HG03025 (cell line): ENCODE results near the gene TBC1D22A.

ENCODE experiments used
- ATAC-seq: cut with Tn5 transposase; IDR thresholded peaks from one replicate; pipeline ENCODE4 v1.9.1; 2021; ENCODE audit warnings: mild to moderate bottlenecking, moderate library complexity; ENCODE audit not compliant: unreplicated experiment, low FRiP score

The TBC1D22A gene

GRCh38 chr22:46736705-46737104 lies 25.7 kb upstream of the TBC1D22A start:
- no peak for ATAC-seq

- peak; percentile 29 for ATAC-seq
These were observed 25.1 kb upstream of the TBC1D22A start for GRCh38 chr22:46737105-46737975.

DNA sequence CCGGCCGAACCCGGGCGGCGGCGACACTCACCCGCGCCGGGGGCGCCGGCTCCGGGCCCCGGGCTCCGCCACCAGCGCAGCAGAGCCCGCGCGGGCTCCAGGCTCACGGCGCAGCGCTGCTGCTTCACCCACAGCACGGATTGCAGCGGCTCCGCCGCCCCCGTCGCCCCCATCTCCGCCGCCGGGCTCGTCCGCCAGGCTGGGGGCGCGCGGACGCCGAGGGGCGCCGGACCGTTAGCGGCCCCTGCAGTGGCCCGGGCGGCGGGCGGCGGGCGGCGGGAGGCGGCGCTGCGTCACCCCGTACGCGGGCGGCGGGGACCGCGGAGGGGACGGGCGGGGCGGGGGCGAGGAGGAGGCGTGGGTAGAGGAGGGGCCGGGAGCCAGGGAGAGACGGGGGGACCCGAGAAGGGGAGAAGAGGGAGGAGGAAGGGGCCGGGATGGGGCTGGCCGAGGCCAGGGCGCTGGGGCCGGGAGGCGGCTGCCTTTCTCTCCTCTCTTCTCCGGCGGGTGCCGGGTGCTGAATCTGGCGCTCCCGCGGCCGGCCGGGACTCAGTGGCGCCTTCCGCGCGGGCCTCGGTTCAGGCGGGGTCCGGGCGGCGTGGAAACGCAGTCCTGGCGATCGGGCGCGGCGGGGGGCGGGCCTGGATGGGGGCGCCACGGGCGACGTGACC lies 24.3 kb upstream of the TBC1D22A start, which contains the start of gene CERK:
TSS of gene CERK (minus strand) at position 277 of the 671 bp plus-strand sequence. CDS start at position 173, 104 bp downstream.
- peak; percentile 30 for ATAC-seq

DNA sequence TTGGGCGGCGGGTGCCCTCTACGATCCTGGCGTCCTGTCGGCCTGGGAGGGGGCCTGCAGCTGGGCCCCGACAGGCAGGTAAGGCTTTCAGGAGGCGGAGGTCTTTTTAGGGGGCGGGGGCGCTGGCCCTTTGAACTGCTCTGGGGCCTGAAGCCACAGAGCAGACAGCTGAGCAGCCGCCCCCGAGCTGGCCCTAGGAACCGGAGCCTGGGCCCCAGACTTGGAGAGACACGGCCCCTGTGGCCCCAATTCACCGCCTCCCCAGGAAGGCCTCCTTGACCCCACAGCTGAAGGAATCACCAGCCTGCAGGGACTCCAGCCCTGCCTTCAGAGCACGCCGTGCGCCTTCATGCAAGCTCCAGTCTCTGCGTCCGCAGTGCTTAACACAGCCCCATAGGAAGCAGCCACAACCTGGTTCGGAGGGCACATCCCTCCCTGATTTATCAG lies 23.8 kb upstream of the TBC1D22A start:
- no peak for ATAC-seq

DNA sequence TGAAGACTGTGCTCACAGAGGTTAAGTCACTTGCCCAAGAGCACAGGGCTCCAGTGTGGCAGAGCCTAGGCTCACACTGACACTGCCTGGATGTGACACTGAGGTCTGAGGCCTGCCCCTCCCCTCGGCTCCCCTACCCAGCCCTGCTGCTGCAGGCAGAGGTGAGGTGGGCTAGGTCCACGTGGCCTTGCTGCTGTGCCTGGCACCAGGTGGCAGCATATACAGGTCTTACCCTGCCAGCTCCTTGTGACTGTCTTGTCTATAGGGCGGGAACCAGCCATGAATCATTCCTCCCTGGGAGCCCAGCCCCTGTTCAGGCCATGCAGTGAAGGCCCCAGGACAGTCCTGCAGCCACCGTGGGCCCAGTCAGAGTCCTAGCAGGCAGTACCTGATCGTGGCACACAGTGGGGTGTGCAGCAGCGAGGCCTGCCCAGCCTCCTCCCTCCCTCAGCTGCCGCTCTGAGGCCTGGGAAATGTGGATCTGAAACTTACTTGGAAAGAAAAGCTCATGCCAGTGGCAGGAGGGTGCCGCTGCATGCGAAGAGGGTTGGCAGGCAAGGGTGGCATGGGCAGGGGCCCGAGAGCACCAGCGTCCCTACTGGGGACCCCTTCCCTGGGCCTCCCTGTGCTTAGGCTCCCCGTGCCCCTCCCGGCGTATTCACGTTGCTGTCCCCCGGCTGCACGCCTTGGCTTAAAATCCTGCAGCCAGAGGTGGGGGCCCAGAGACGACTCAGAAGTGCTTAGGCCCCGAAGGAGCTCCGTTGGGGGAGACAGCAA lies 23.2 kb upstream of the TBC1D22A start:
- ATAC-seq = no peak

DNA sequence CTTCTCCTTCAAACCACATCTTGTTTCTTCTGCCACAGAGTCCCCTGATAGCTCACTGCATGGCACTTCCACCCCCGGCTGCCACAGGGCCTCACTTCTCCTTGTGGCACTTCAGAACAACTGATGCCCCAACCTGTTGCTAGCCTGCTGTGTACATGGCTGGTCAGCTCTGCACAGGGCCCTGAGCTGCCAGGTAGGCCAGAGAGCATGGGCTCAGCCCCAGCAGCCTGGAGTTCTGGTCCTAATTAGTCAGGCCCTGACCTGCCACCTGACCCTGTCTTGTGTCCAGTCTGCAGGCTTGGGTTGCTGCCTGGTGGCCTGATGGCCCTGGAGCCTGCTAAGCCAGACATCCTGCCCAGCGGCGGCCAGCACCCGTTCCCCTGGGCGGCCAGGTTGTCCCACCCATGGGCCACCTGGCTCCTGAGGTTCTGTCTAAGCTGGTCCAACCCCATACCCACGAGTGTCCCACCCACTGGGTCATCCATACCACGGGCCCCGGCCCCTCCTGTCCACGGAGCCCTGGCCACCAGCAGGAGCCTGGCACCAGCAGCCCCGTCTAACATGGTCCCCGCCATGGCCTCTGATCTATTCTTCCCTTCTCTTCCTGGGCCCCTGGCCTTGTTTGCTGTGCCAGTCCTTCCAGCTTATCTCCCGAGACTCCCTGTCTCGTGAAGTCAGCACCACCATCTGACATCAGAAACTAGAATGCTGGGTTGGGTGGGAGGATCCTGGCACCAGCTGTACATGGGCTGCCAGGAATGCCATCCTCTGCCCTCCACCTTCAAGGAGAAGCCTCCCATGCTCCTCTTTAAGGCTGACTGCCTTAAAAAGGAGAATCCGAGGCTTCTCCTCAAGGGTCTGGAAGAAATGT lies 21.3 kb upstream of the TBC1D22A start:
- no peak for ATAC-seq

DNA sequence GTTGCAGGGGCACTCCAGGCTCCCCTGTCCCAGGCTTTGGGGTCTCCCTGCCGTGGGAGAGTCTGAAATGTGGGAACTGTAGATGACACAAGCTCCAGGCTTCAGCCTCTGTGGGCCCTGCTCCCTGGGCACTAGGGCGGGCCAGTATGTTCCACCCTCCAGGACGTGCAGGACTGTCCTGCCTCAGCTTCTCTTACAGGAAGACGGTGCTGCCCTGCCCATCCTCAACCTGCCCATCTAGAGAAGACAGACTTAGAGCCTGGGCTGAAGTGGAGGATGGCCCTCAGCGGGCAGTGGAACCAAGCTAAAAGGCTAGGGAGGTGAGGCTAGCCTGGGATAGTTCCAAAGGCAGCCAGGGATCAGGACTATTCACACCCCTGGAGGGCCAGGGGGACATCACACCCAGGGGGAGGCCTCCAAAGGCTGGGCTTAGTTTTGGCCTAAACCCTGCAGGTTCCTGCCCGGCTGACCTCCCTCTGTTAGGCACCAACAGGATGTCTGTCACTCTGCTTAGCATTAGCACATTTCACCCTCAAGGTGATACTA lies 20.4 kb upstream of the TBC1D22A start:
- ATAC-seq = no peak

DNA sequence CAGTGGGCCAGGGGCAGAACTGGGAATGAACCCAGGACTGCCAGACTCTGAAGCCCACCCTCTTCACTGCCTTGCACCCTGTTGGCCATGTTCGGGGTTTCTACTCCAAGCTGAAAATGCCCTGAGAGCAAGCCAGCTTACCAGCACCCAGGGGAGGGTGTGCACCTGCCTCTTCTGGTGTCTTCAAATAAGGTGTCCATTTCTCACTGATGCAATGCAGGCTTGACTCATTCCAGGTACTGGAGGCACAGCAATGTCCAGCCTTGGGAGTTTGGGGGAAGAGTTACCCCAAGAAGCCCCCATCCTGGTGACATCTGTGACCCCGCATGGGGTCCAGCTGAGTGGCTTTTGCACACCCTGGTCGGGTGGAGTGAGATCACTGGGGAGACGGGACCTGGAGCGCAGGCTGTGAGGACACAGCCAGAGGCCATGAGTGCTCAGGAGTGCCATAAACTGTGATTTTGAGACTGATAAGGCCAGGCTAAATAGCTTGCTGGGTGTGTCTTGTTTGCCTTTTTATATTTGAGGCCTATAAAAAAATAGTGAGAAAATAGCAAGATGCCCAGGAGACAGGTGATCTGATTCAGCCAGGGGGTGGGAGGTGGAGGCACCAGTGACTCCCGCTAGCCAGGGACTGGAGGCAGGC lies 19.8 kb upstream of the TBC1D22A start:
- ATAC-seq = no peak

DNA sequence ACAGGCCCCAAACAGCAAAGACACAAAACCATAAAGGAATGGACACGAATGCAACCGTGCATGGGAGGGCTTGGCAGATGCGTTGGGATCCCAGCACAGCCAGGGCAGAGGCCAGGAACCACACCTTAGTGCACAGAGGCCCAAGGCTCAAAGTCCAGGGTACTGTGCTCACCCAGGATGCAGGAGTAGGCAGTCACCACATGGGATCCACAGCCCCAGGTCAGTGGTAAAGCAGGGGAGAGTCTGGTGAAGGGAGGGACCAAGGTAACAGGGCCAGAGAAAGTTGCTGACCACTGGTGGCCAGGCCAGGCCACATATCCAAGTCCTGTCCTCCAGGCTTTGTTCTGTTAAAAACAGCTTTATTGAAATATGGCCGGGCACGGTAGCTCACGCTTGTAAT lies 17.9 kb upstream of the TBC1D22A start:
- ATAC-seq = no peak

- no peak for ATAC-seq
These were observed 16.3 kb upstream of the TBC1D22A start for GRCh38 chr22:46746192-46746591.

- ATAC-seq = no peak
These were observed 15.8 kb upstream of the TBC1D22A start for GRCh38 chr22:46746620-46747019.

- no peak for ATAC-seq
These were observed 14.8 kb upstream of the TBC1D22A start for GRCh38 chr22:46747646-46748045.

GRCh38 chr22:46748206-46748907 lies 14.1 kb upstream of the TBC1D22A start:
- ATAC-seq = no peak

DNA sequence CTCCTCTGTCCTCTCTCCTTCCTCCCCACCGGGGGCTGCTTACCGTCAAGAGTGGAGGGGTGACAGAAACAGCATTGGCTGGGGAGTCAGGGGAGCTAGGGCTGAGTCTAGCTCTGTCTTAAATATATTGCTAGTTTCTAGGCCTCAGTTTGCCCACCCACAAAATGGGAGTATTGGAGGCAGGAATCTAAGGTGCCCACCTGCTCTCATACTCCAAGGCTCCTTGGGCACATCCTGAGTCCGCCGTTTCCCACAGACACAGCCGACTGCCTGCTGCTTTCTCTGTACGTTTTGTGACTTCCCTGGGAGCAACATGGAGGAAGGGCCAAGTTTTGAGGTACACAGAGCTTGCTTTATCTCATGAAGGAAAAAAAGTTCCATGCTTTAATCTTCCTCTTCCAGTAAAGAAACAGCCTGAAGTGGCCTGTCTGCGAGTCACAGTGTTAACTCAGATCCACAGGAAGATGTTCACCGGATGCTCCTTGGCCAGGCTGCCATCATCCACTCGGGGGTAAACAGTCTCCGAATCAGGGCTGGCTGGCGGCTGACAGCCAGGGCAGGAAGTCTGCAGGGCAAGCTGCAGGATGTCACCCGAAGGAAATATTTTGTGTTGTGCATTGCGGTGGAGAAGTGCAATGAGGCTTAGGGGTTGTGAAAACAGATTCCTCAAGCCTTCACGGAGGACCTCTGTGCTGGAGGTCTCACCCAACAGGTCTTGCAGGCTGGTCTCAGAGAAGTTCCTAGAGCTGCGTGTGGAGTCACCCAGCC lies 13.4 kb upstream of the TBC1D22A start:
- no peak for ATAC-seq

GRCh38 chr22:46749682-46750529 lies 12.5 kb upstream of the TBC1D22A start:
- no peak for ATAC-seq

DNA sequence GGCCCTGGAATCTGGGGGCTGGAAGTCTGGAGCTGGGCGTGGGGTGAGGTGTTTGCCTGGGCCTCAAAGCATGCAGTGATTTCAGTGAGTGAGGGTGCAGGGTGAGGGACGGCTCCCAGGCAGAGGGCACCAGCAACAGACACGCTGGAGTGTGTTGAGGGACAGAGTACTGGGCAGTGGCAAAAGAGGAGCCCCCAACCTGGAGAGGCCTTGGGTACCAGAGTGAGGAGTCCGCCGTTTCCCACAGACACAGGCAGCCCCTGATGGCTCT lies 12.0 kb upstream of the TBC1D22A start:
- ATAC-seq = no peak

DNA sequence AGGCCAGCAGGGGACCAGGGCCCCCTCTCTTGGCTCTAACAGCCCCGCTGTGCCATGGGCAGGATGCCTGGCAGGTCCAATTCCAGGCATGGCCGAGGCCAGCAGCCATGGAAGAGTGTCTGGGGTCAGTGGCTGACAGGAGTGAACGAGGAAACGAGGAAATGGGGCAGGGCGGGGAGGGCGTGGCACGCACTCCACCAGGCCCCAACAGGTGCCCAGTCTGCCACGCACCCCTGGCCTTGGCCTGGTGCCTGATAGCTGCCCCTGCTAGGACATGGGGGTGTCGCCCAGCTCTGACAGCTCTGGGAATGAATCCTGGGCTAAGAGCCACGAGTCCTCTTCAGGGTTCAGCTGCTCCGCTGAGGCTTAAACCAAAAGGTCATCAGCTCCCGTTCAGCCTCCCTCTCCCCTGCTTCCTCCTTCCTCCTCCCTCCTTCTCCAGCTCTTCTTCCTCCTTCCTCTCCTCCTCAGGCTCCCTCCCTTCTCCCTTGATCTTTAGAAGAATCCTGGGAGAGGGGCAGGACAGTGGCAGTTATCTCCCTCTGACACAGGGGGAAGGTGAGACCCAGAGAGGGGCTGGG lies 11.5 kb upstream of the TBC1D22A start:
- no peak for ATAC-seq
